Loucy (cell line): ENCODE data around the gene ZMYND8.

Experiments
- H2AFZ ChIP-seq: fragments of 200-600 bp; sonication (generic); 2 replicates; pipeline ENCODE4 v1.6.0; 2016; ENCODE audit warnings: antibody characterized with exemption, mild to moderate bottlenecking, low read length, moderate library complexity
- H3F3A ChIP-seq: fragments of 200-600 bp; 2 replicates; pipeline ENCODE4 v1.6.0; 2016; ENCODE audit warnings: antibody characterized with exemption, low read depth, mild to moderate bottlenecking
- H3K27me3 ChIP-seq: fragments of 200-600 bp; sonication (generic); 2 replicates; pipeline ENCODE4 v1.6.1; 2014; ENCODE audit warnings: low read length, mild to moderate bottlenecking; ENCODE audit not compliant: insufficient read depth, poor library complexity, severe bottlenecking
- H3K36me3 ChIP-seq: fragments of 200-600 bp; sonication (generic); 2 replicates; pipeline ENCODE4 v1.6.1; 2016; ENCODE audit warnings: low read length; ENCODE audit not compliant: insufficient read depth
- H3K4me1 ChIP-seq: fragments of 200-600 bp; sonication (generic); 2 replicates; pipeline ENCODE4 v1.5.1; 2014; ENCODE audit warnings: low read length, mild to moderate bottlenecking; ENCODE audit not compliant: insufficient read depth, poor library complexity, severe bottlenecking
- H3K4me2 ChIP-seq: fragments of 200-600 bp; sonication (generic); 2 replicates; pipeline ENCODE4 v1.6.0; 2014; ENCODE audit warnings: antibody characterized with exemption, low read length, low read depth, mild to moderate bottlenecking; ENCODE audit not compliant: poor library complexity, severe bottlenecking
- H3K4me3 ChIP-seq: fragments of 200-600 bp; sonication (generic); 2 replicates; pipeline ENCODE4 v1.5.1; 2014; ENCODE audit warnings: low read length, mild to moderate bottlenecking, mixed read lengths; ENCODE audit not compliant: poor library complexity, severe bottlenecking
- H3K79me2 ChIP-seq: fragments of 200-600 bp; sonication (generic); 2 replicates; pipeline ENCODE4 v1.6.1; 2014; ENCODE audit warnings: low read length; ENCODE audit not compliant: insufficient read depth
- H3K9ac ChIP-seq: fragments of 200-600 bp; sonication (generic); 2 replicates; pipeline ENCODE4 v1.6.0; 2014; ENCODE audit warnings: mild to moderate bottlenecking, low read depth, low read length, moderate library complexity; ENCODE audit not compliant: poor library complexity, severe bottlenecking
- H3K9me2 ChIP-seq: fragments of 200-600 bp; sonication (generic); replicated peaks from 2 replicates; pipeline ENCODE4 v1.6.1; 2016; ENCODE audit warnings: low read depth, low read length, mixed read lengths
- H3K9me3 ChIP-seq: fragments of 200-600 bp; sonication (generic); 2 replicates; pipeline ENCODE4 v1.6.1; 2014; ENCODE audit warnings: mild to moderate bottlenecking, antibody characterized with exemption, low read length, low read depth; ENCODE audit not compliant: insufficient read depth
- H4K20me1 ChIP-seq: fragments of 200-600 bp; sonication (generic); 2 replicates; pipeline ENCODE4 v1.6.0; 2014; ENCODE audit warnings: antibody characterized with exemption, low read length, mild to moderate bottlenecking; ENCODE audit not compliant: insufficient read depth, poor library complexity, severe bottlenecking
- EZH2phosphoT487 ChIP-seq: fragments of 200-600 bp; IDR thresholded peaks from 2 replicates; pipeline ENCODE4 v1.6.1; 2018; ENCODE audit warnings: antibody characterized with exemption, mild to moderate bottlenecking, moderate library complexity, borderline replicate concordance
- TF ChIP-seq, protein P1 (sequence below): fragments of 200-600 bp; sonication (generic); conservative IDR thresholded peaks from 2 replicates; pipeline ENCODE4 v1.5.1; 2014; ENCODE audit warnings: mild to moderate bottlenecking, antibody characterized with exemption, low read length

The ZMYND8 gene

DNA sequence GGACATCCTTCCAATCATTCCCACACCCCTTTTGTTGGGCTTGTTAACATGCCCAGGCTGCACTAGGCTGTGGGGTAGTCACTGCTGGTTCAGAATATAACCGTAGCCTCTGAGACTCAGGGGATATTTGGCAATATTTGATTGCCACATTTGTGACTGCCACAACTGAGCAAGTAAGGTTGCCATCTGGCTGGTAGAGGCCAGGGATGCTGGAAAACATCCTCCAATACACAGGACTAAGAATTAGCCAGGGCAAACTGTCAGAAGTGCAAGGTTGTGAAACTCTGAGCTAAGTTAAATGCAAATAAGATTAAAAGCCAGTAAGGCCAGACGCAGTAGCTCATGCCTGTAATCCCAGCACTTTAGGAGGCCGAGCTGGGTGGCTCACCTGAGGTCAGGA lies 112.0 kb downstream of the ZMYND8 start:
- Histone ChIP-seq H3K9me3 (no peaks in the 10 kb centered on the region), H3F3A (no peaks in the 10 kb centered on the region; the same call in 1 of the 2 replicates), H3K27me3 (no peaks in the 10 kb centered on the region), H3K9me2 (no peaks in the 10 kb centered on the region), H3K4me1 (no peaks in the 10 kb centered on the region), H2AFZ (no peak overlapping the region), H3K4me2 (no peak overlapping the region), H3K36me3 (peaks cover 90% of the 10 kb centered on the region), H3K4me3 (no peak overlapping the region), H4K20me1 (peaks cover 6% of the 10 kb centered on the region), H3K79me2 (peaks cover 14% of the 10 kb centered on the region; the same call in 1 of the 2 replicates), H3K9ac (no peak overlapping the region)
- TF ChIP-seq, protein P1, sequence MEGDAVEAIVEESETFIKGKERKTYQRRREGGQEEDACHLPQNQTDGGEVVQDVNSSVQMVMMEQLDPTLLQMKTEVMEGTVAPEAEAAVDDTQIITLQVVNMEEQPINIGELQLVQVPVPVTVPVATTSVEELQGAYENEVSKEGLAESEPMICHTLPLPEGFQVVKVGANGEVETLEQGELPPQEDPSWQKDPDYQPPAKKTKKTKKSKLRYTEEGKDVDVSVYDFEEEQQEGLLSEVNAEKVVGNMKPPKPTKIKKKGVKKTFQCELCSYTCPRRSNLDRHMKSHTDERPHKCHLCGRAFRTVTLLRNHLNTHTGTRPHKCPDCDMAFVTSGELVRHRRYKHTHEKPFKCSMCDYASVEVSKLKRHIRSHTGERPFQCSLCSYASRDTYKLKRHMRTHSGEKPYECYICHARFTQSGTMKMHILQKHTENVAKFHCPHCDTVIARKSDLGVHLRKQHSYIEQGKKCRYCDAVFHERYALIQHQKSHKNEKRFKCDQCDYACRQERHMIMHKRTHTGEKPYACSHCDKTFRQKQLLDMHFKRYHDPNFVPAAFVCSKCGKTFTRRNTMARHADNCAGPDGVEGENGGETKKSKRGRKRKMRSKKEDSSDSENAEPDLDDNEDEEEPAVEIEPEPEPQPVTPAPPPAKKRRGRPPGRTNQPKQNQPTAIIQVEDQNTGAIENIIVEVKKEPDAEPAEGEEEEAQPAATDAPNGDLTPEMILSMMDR, result no peak
- no peak for TF ChIP-seq EZH2phosphoT487

GRCh38 chr20:47243532-47244305 lies 112.8 kb downstream of the ZMYND8 start:
- no peaks in the 10 kb centered on the region; the same call in 1 of the 2 replicates for H3F3A ChIP-seq
- H3K4me2 ChIP-seq, result no peak overlapping the region
- no peak overlapping the region for H3K4me3 ChIP-seq
- peaks cover 90% of the 10 kb centered on the region for H3K36me3 ChIP-seq
- H3K9me2 ChIP-seq, result no peaks in the 10 kb centered on the region
- H2AFZ ChIP-seq, result no peak overlapping the region
- peaks cover 8% of the 10 kb centered on the region for H4K20me1 ChIP-seq
- no peaks in the 10 kb centered on the region for H3K9me3 ChIP-seq
- no peaks in the 10 kb centered on the region for H3K27me3 ChIP-seq
- TF ChIP-seq, protein P1, result no peak
- no peak for TF ChIP-seq EZH2phosphoT487
- H3K79me2 ChIP-seq, result peaks cover 14% of the 10 kb centered on the region; the same call in 1 of the 2 replicates
- no peaks in the 10 kb centered on the region for H3K4me1 ChIP-seq
- H3K9ac ChIP-seq, result no peak overlapping the region

DNA sequence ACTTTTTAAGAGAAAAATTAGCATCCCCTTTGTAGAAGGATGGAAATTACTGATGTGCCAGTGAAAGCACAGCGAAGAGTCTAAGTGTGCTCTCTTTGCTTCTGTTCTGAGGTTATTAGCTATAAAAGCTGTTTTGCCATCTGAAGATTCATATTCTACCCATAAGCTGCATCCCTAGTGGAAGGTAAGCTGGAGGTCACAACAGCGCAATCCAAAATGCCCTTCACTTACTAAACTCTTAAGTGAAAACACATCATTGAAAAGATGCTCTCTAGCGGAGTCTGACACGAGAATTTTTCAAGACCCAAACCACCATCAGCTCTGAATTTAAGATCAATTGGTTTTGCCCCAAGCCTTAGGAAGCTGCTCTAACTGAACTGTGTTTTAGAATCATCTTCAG lies 113.5 kb downstream of the ZMYND8 start:
- Histone ChIP-seq H3F3A (no peaks in the 10 kb centered on the region; the same call in 1 of the 2 replicates), H4K20me1 (peaks cover 8% of the 10 kb centered on the region)

More for the DNA sequence above, 113.5 kb downstream of the ZMYND8 start:
- Histone ChIP-seq H3K9me3 (no peaks in the 10 kb centered on the region), H2AFZ (no peak overlapping the region), H3K9me2 (no peaks in the 10 kb centered on the region), H3K79me2 (peaks cover 14% of the 10 kb centered on the region; the same call in 1 of the 2 replicates), H3K27me3 (no peaks in the 10 kb centered on the region), H3K4me2 (no peak overlapping the region), H3K4me1 (no peaks in the 10 kb centered on the region), H3K4me3 (no peak overlapping the region), H3K9ac (no peak overlapping the region), H3K36me3 (peaks cover 90% of the 10 kb centered on the region)
- TF ChIP-seq EZH2phosphoT487, result no peak
- TF ChIP-seq, protein P1, result no peak
